Subcutaneous abdominal adipose tissue (tissue), 5 donors: ENCODE measurements around the gene CEMIP.

Source experiments
- H3K27ac ChIP-seq: one replicate; pipeline ENCODE4 v1.7.0; 2013; ENCODE audit warnings: low read depth, mild to moderate bottlenecking, inconsistent platforms, low read length, moderate library complexity
- H3K27me3 ChIP-seq, 5 donors: one replicate each; pipeline ENCODE4 v1.7.0; 2013; ENCODE audit warnings: low read length in 5 of 5, inconsistent platforms in 1 of 5; ENCODE audit not compliant: control insufficient read depth in 5 of 5, insufficient read depth in 4 of 5
- H3K36me3 ChIP-seq, 5 donors: one replicate each; pipeline ENCODE4 v1.7.0; 2013; ENCODE audit warnings: low read length in 5 of 5; ENCODE audit not compliant: control insufficient read depth in 5 of 5, insufficient read depth in 5 of 5
- H3K4me1 ChIP-seq, 5 donors: one replicate each; pipeline ENCODE4 v1.7.0; 2013; ENCODE audit warnings: low read length in 5 of 5, mild to moderate bottlenecking in 3 of 5, moderate library complexity in 1 of 5; ENCODE audit not compliant: control insufficient read depth in 5 of 5, insufficient read depth in 5 of 5
- H3K4me3 ChIP-seq, 5 donors: one replicate each; pipeline ENCODE4 v1.7.0; 2013; ENCODE audit warnings: low read length in 5 of 5, low read depth in 1 of 5
- H3K9ac ChIP-seq, 5 donors: one replicate each; pipeline ENCODE4 v1.7.0; 2013; ENCODE audit warnings: low read length in 5 of 5, mild to moderate bottlenecking in 4 of 5, moderate library complexity in 3 of 5
- H3K9me3 ChIP-seq, 5 donors: one replicate each; pipeline ENCODE4 v1.7.0; 2013; ENCODE audit warnings: low read length in 5 of 5; ENCODE audit not compliant: control insufficient read depth in 5 of 5
- donor health status: healthy.
- donor health status: healthy.
- donor health status: healthy.
- donor health status: healthy.
- donor health status: healthy.

CEMIP gene

GRCh38 chr15:80937718-80938117, 158.5 kb downstream of the CEMIP start:
- Histone ChIP-seq H3K9ac (no peak overlapping the region), H3K9me3 (no peaks in the 10 kb centered on the region), H3K36me3 (peaks cover 0 to 33% (median 20%) of the 10 kb centered on the region in 5 donors), H3K4me3 (no peak overlapping the region), H3K4me1 (peaks cover 4 to 22% (median 20%) of the 10 kb centered on the region in 5 donors), H3K27ac (no peak overlapping the region), H3K27me3 (no peaks in the 10 kb centered on the region)

- Histone ChIP-seq H3K27ac (no peak overlapping the region), H3K4me1 (peaks cover 4 to 13% (median 13%) of the 10 kb centered on the region in 5 donors), H3K4me3 (no peak overlapping the region), H3K9me3 (no peaks in the 10 kb centered on the region), H3K36me3 (peaks cover 0 to 44% (median 26%) of the 10 kb centered on the region in 5 donors), H3K9ac (no peak overlapping the region), H3K27me3 (no peaks in the 10 kb centered on the region)
Observed at GRCh38 chr15:80939216-80939615, 160.0 kb downstream of the CEMIP start.

GRCh38 chr15:80940331-80940730, 161.2 kb downstream of the CEMIP start:
- Histone ChIP-seq H3K36me3 (peaks cover 0 to 53% (median 27%) of the 10 kb centered on the region in 5 donors), H3K4me1 (peaks cover under 1 to 7% (median 5%) of the 10 kb centered on the region in 5 donors), H3K9ac (no peak overlapping the region), H3K9me3 (no peaks in the 10 kb centered on the region), H3K27ac (no peak overlapping the region), H3K27me3 (no peaks in the 10 kb centered on the region), H3K4me3 (no peak overlapping the region)

DNA sequence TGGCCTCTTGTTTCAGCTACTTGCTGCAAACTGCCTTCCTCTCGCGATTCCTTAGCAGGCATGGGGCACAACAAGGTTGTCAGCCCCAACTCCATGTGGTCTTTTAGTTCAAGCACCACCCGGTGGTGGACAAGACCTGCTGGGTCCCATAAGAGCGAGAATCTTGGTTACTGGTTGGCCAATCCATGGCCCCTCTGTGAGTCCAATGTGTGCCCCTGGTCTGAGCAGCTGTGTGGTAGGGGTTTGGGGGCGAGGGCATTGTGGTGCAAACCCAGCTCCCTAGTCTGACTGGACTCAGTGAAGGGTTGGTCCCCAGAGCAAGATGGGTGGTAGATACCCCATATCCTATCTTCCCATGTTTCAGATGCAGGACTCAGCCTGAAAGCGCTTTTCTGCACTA, 161.7 kb downstream of the CEMIP start:
- Histone ChIP-seq H3K9ac (no peak overlapping the region), H3K36me3 (peaks cover 0 to 56% (median 27%) of the 10 kb centered on the region in 5 donors), H3K4me3 (no peak overlapping the region), H3K27ac (no peak overlapping the region), H3K9me3 (no peaks in the 10 kb centered on the region), H3K4me1 (peaks cover 0 to 6% (median 4%) of the 10 kb centered on the region in 5 donors), H3K27me3 (no peaks in the 10 kb centered on the region)

DNA sequence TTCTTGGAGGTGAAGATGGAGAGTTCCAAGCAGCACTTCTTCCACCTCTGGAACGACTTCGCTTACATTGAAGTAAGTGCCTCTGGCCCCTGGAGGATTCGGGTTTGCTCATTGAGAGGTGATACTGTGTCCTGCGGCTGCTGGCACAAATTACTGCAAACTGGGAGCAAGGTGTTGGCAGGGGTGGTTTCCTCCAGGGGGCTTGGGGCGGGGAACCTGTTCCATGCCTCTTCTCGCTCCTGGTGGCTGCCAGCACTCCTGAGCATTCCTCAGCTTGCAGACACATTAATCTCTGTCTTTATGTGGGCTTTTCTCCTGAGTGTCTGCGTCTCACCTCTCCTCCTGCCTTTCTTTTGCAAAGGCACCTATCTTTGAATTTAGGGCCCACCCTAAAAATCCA, 163.1 kb downstream of the CEMIP start:
- no peak overlapping the region for H3K4me3 ChIP-seq
- H3K27ac ChIP-seq: no peak overlapping the region
- no peaks in the 10 kb centered on the region for H3K27me3 ChIP-seq
- no peak overlapping the region for H3K9ac ChIP-seq
- H3K9me3 ChIP-seq: no peaks in the 10 kb centered on the region
- H3K36me3 ChIP-seq: peaks cover 0 to 63% (median 36%) of the 10 kb centered on the region in 5 donors
- peaks cover 0 to 8% (median 4%) of the 10 kb centered on the region in 5 donors for H3K4me1 ChIP-seq

- Histone ChIP-seq H3K27ac (no peak overlapping the region), H3K36me3 (peaks cover 0 to 68% (median 43%) of the 10 kb centered on the region in 5 donors), H3K9me3 (no peaks in the 10 kb centered on the region), H3K27me3 (no peaks in the 10 kb centered on the region), H3K4me3 (no peak overlapping the region), H3K9ac (no peak overlapping the region), H3K4me1 (peaks cover 0 to 8% (median 4%) of the 10 kb centered on the region in 5 donors)
Observed at GRCh38 chr15:80942746-80943565, 163.8 kb downstream of the CEMIP start.

DNA sequence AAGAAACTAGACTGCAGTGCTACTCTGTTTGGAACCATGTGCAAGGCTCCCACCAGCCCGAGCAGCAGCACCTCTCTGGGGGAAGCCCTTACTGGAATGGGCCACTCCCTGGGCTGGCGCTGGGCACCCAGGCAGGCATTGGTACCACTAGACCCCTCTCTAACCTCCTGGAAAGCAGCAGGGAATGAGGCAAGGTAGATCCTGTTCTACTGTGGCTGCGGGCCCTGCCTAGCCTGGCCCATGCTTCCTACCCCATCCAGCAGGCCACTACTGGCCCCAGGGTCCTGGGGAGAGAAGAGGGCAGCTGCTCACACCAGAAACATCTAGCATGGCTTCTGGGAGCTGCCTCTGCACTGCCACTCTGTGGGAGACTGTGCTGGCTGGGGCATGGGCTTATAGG, 165.6 kb downstream of the CEMIP start:
- Histone ChIP-seq H3K9me3 (no peaks in the 10 kb centered on the region), H3K9ac (no peak overlapping the region), H3K27ac (no peak overlapping the region), H3K4me1 (peaks cover 0 to 8% (median 4%) of the 10 kb centered on the region in 5 donors), H3K27me3 (no peaks in the 10 kb centered on the region), H3K36me3 (peaks cover 0 to 86% (median 62%) of the 10 kb centered on the region in 5 donors), H3K4me3 (no peak overlapping the region)

- H3K9me3 ChIP-seq: no peaks in the 10 kb centered on the region
- peaks cover 0 to 86% (median 64%) of the 10 kb centered on the region in 5 donors for H3K36me3 ChIP-seq
- H3K4me3 ChIP-seq: no peak overlapping the region
- peaks cover 0 to 8% (median 4%) of the 10 kb centered on the region in 5 donors for H3K4me1 ChIP-seq
- H3K27ac ChIP-seq: no peak overlapping the region
- no peaks in the 10 kb centered on the region for H3K27me3 ChIP-seq
- no peak overlapping the region for H3K9ac ChIP-seq
Observed at GRCh38 chr15:80945605-80946004, 166.4 kb downstream of the CEMIP start.

GRCh38 chr15:80946576-80946975, 167.4 kb downstream of the CEMIP start:
- Histone ChIP-seq H3K9me3 (no peaks in the 10 kb centered on the region), H3K9ac (no peak overlapping the region), H3K27ac (no peak overlapping the region), H3K4me1 (peaks cover 0 to 8% (median 4%) of the 10 kb centered on the region in 5 donors), H3K36me3 (peaks cover 4 to 88% (median 63%) of the 10 kb centered on the region in 5 donors), H3K27me3 (no peaks in the 10 kb centered on the region), H3K4me3 (no peak overlapping the region)

DNA sequence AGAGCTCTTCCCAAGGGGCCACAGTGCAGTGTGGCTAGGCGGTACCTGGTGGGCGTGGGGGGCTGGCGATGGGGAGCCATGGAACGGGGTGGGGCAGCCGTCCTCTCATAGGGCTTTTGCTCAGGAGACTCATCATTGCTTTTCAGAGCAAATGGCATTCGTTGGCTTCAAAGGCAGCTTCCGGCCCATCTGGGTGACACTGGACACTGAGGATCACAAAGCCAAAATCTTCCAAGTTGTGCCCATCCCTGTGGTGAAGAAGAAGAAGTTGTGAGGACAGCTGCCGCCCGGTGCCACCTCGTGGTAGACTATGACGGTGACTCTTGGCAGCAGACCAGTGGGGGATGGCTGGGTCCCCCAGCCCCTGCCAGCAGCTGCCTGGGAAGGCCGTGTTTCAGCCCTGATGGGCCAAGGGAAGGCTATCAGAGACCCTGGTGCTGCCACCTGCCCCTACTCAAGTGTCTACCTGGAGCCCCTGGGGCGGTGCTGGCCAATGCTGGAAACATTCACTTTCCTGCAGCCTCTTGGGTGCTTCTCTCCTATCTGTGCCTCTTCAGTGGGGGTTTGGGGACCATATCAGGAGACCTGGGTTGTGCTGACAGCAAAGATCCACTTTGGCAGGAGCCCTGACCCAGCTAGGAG, 169.6 kb downstream of the CEMIP start:
- Histone ChIP-seq H3K27me3 (no peaks in the 10 kb centered on the region), H3K36me3 (peaks cover 4 to 90% (median 61%) of the 10 kb centered on the region in 5 donors), H3K4me3 (no peak overlapping the region), H3K9me3 (no peaks in the 10 kb centered on the region), H3K27ac (no peak overlapping the region), H3K4me1 (peaks cover 0 to 8% (median 4%) of the 10 kb centered on the region in 5 donors), H3K9ac (no peak overlapping the region)
